Neural crest cell (in vitro differentiated cells): ENCODE results near the gene MBD6. TPM values are rescaled to one million over a fixed set of nuclear protein-coding genes. Genes with fewer than 3 reads are reported as not detected.

ENCODE experiments used
- DNase-seq: peaks from one replicate; pipeline ENCODE4 v3.0.0; 2021; ENCODE audit warnings: low read depth, mixed read lengths, low spot score
- H3K27ac Mint-ChIP-seq: one replicate; pipeline ENCODE4 v1.8.0; 2021; ENCODE audit warnings: mild to moderate bottlenecking, mixed read lengths; ENCODE audit not compliant: unreplicated experiment
- H3K27me3 Mint-ChIP-seq: 2 replicates; pipeline ENCODE4 v1.8.0; 2021; ENCODE audit warnings: low read depth, mild to moderate bottlenecking, mixed read lengths
- H3K36me3 Mint-ChIP-seq: 2 replicates; pipeline ENCODE4 v1.8.0; 2021; ENCODE audit warnings: low read depth, mild to moderate bottlenecking, mixed read lengths
- H3K4me1 Mint-ChIP-seq: 2 replicates; pipeline ENCODE4 v1.8.0; 2021; ENCODE audit warnings: mixed read lengths
- H3K4me3 Mint-ChIP-seq: one replicate; pipeline ENCODE4 v1.8.0; 2021; ENCODE audit warnings: mild to moderate bottlenecking, mixed read lengths
- H3K9me3 Mint-ChIP-seq: 2 replicates; pipeline ENCODE4 v1.8.0; 2021; ENCODE audit warnings: mixed read lengths
- total RNA-seq: library from RNA; stranded (reverse); gene quantifications from 2 replicates; pipeline ENCODE4 v1.2.1, GENCODE V29; 2021
- TF ChIP-seq, protein P1 (sequence below): fragments of 200-600 bp; sonication (generic); conservative IDR thresholded peaks from 2 replicates; pipeline ENCODE4 v1.5.0; 2021; ENCODE audit warnings: antibody characterized with exemption, mild to moderate bottlenecking

Gene MBD6
- total RNA-seq, 1 donor from 2014 or later = 90.4 TPM

GRCh38 chr12:57523706-57524614 lies 1.3 kb downstream of the MBD6 start:
- Mint-ChIP-seq H3K36me3 (peaks cover 8% of the 10 kb centered on the region), H3K4me3 (peak overlapping the region; percentile 97), H3K4me1 (peaks cover 47% of the 10 kb centered on the region), H3K27me3 (peaks cover 18% of the 10 kb centered on the region), H3K27ac (peak overlapping the region; percentile 94), H3K9me3 (no peaks in the 10 kb centered on the region)
- no peak for DNase-seq
- TF ChIP-seq, protein P1, sequence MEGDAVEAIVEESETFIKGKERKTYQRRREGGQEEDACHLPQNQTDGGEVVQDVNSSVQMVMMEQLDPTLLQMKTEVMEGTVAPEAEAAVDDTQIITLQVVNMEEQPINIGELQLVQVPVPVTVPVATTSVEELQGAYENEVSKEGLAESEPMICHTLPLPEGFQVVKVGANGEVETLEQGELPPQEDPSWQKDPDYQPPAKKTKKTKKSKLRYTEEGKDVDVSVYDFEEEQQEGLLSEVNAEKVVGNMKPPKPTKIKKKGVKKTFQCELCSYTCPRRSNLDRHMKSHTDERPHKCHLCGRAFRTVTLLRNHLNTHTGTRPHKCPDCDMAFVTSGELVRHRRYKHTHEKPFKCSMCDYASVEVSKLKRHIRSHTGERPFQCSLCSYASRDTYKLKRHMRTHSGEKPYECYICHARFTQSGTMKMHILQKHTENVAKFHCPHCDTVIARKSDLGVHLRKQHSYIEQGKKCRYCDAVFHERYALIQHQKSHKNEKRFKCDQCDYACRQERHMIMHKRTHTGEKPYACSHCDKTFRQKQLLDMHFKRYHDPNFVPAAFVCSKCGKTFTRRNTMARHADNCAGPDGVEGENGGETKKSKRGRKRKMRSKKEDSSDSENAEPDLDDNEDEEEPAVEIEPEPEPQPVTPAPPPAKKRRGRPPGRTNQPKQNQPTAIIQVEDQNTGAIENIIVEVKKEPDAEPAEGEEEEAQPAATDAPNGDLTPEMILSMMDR = no peak

- DNase-seq = no peak
- H3K27ac Mint-ChIP-seq = no peak overlapping the region
- H3K4me3 Mint-ChIP-seq = peak overlapping the region; percentile 97
These were observed 2.4 kb downstream of the MBD6 start for GRCh38 chr12:57524814-57525614.

GRCh38 chr12:57525615-57526383 lies 3.2 kb downstream of the MBD6 start:
- peaks cover 13% of the 10 kb centered on the region for H3K27me3 Mint-ChIP-seq
- H3K36me3 Mint-ChIP-seq = peaks cover 4% of the 10 kb centered on the region
- DNase-seq = no peak
- H3K4me3 Mint-ChIP-seq = peak overlapping the region; percentile 97
- peaks cover 35% of the 10 kb centered on the region for H3K4me1 Mint-ChIP-seq
- H3K27ac Mint-ChIP-seq = no peak overlapping the region
- no peaks in the 10 kb centered on the region for H3K9me3 Mint-ChIP-seq
- TF ChIP-seq, protein P1 = no peak

More at GRCh38 chr12:57524814-57525614, 2.4 kb downstream of the MBD6 start:
- Mint-ChIP-seq H3K27me3 (peaks cover 18% of the 10 kb centered on the region), H3K9me3 (no peaks in the 10 kb centered on the region), H3K4me1 (peaks cover 38% of the 10 kb centered on the region), H3K36me3 (peaks cover 7% of the 10 kb centered on the region)
- TF ChIP-seq, protein P1 = no peak

DNA sequence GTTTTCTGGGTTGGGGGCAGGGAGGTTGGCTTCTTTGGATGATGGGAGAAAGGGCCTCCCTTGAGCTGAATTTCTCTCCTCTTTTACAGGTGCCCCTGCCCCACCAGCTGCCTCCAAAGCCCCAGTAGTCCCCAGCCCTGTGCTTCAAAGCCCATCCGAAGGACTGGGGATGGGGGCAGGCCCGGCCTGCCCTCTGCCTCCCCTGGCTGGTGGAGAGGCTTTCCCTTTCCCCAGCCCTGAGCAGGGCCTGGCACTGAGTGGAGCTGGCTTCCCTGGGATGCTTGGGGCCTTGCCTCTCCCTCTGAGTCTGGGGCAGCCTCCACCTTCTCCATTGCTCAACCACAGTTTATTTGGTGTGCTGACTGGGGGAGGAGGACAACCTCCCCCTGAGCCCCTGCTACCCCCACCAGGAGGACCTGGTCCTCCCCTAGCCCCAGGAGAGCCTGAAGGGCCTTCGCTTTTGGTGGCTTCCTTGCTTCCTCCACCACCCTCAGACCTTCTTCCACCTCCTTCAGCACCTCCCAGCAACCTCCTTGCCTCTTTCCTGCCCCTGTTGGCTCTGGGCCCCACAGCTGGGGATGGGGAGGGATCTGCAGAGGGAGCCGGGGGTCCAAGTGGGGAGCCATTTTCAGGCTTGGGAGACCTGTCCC lies 4.0 kb downstream of the MBD6 start:
- peak overlapping the region; percentile 27 for H3K27ac Mint-ChIP-seq
- peaks cover 11% of the 10 kb centered on the region for H3K27me3 Mint-ChIP-seq
- H3K36me3 Mint-ChIP-seq = peaks cover 4% of the 10 kb centered on the region
- no peak for DNase-seq
- TF ChIP-seq, protein P1 = no peak
- peak overlapping the region; percentile 59 for H3K4me3 Mint-ChIP-seq
- peaks cover 27% of the 10 kb centered on the region for H3K4me1 Mint-ChIP-seq
- no peaks in the 10 kb centered on the region for H3K9me3 Mint-ChIP-seq
